Suprapubic skin (tissue), 4 donors: ENCODE results near the gene LUC7L. TPM values are rescaled to one million over a fixed set of nuclear protein-coding genes. Genes with fewer than 3 reads are reported as not detected.
A peak's percentile ranks its signal among the peaks of the same experiment; 100 is the strongest.
"Not testable (repeated sequence)": the region's sequence is repeated elsewhere in the genome, so short reads cannot be mapped to it uniquely, and the experiment has no call there.

ENCODE experiments used
- DNase-seq, 2 donors: peaks; one replicate each; pipeline ENCODE4 v3.0.0-alpha.2; 2019; ENCODE audit warnings: low spot score in 2 of 2
- H3K27ac ChIP-seq: fragments of 200-600 bp; sonication (generic); one replicate; pipeline ENCODE4 v1.5.1; 2019
- H3K27me3 ChIP-seq: fragments of 200-600 bp; sonication (generic); one replicate; pipeline ENCODE4 v1.5.1; 2019
- H3K36me3 ChIP-seq: fragments of 200-600 bp; sonication (generic); one replicate; pipeline ENCODE4 v1.5.1; 2019
- H3K4me1 ChIP-seq: fragments of 200-600 bp; sonication (generic); one replicate; pipeline ENCODE4 v1.5.1; 2019
- H3K4me3 ChIP-seq: fragments of 200-600 bp; sonication (generic); one replicate; pipeline ENCODE4 v1.5.1; 2019; ENCODE audit warnings: mild to moderate bottlenecking
- H3K9me3 ChIP-seq: fragments of 200-600 bp; sonication (generic); one replicate; pipeline ENCODE4 v1.5.1; 2019
- EP300 ChIP-seq: sonication (generic); formaldehyde crosslinking; IDR thresholded peaks from one replicate; pipeline ENCODE4 v1.6.1; 2017; ENCODE audit warnings: antibody characterized with exemption
- POLR2A ChIP-seq, 2 donors: fragments of 450-650 bp; IDR thresholded peaks; one replicate each; pipeline ENCODE4 v1.6.1; 2017; ENCODE audit warnings: antibody characterized with exemption in 2 of 2, mild to moderate bottlenecking in 2 of 2, moderate library complexity in 2 of 2
- POLR2AphosphoS5 ChIP-seq, 3 donors: sonication (generic); formaldehyde crosslinking; IDR thresholded peaks; one replicate each; pipeline ENCODE4 v1.6.1; 2017; ENCODE audit warnings: antibody characterized with exemption in 3 of 3
- WGBS: methylation state at CpG from one replicate; pipeline ENCODE4 v1.1.5; 2018; 5-methylcytosine and 5-hydroxymethylcytosine counted together
- total RNA-seq, 4 donors: library from RNA; depleted of rRNA; stranded (reverse); fragments of >200 nt; gene quantifications; one replicate each; pipeline ENCODE4 v1.1.0, GENCODE V29; 2016
- TF ChIP-seq, protein P1 (sequence below), 2 donors: fragments of 200-600 bp in 1 of 2; fragments of 450-650 bp in 1 of 2; sonication (generic) in 1 of 2; IDR thresholded peaks; one replicate each; pipeline ENCODE4 v1.5.1; 2016 to 2019; ENCODE audit warnings: antibody characterized with exemption in 2 of 2, mild to moderate bottlenecking in 1 of 2, moderate library complexity in 1 of 2

Gene LUC7L
- total RNA-seq, 4 donors from 2014 or later = 47.6 to 206 (median 59.5) TPM

DNA sequence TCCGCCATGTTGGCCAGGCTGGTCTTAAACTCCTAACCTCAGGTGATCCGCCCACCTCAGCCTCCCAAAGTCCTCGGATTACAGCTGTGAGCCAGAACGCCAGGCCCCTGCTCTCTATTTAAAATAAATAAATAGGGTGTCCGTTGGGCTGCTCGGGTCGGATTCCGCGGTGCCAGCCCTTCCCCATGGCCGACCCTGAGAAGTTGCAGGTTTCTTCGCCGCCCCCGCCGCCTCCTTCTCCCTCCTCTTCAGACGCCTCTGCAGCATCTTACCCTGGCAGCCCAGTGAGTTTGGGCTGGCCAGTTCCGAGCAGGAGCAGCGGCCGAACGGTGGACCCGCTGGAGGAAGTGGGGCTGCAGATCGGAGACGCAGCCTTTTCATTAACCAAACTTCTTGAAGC lies 1.7 kb upstream of the LUC7L start:
- no peak overlapping the region for H3K27ac ChIP-seq
- peaks cover 12% of the 10 kb centered on the region for H3K36me3 ChIP-seq
- WGBS = 88% methylated on average over 22 of the region's 22 CpGs
- peaks cover 33% of the 10 kb centered on the region for H3K4me1 ChIP-seq
- DNase-seq = no peak
- no peaks in the 10 kb centered on the region for H3K27me3 ChIP-seq
- H3K4me3 ChIP-seq = no peak overlapping the region
- H3K9me3 ChIP-seq = no peaks in the 10 kb centered on the region
- TF ChIP-seq, protein P1, sequence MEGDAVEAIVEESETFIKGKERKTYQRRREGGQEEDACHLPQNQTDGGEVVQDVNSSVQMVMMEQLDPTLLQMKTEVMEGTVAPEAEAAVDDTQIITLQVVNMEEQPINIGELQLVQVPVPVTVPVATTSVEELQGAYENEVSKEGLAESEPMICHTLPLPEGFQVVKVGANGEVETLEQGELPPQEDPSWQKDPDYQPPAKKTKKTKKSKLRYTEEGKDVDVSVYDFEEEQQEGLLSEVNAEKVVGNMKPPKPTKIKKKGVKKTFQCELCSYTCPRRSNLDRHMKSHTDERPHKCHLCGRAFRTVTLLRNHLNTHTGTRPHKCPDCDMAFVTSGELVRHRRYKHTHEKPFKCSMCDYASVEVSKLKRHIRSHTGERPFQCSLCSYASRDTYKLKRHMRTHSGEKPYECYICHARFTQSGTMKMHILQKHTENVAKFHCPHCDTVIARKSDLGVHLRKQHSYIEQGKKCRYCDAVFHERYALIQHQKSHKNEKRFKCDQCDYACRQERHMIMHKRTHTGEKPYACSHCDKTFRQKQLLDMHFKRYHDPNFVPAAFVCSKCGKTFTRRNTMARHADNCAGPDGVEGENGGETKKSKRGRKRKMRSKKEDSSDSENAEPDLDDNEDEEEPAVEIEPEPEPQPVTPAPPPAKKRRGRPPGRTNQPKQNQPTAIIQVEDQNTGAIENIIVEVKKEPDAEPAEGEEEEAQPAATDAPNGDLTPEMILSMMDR (IDR thresholded peaks at IDR 0.05) = no peak
- TF ChIP-seq POLR2AphosphoS5 (IDR thresholded peaks at IDR 0.05) (no peak), EP300 (no peak), POLR2A (IDR thresholded peaks at IDR 0.05) (no peak)

DNA sequence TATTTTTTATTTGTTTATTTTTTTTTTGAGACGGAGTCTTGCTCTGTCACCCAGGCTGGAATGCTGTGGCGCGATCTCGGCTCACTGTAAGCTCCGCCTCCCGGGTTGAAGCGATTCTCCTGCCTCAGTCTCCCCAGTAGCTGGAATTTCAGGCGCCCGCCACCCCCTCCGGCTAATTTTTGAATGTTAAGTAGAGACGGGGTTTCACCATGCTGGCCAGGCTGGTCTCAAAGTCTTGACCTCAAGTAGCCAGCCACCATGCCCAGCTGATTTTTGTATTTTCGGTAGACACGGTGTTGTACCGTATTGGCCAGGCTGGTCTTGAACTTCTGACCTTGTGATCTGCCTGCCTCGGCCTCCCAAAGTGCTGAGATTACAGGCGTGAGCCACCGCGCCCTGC lies 1.1 kb upstream of the LUC7L start:
- DNase-seq, H3K27ac ChIP-seq, H3K27me3 ChIP-seq, H3K9me3 ChIP-seq, H3K4me3 ChIP-seq: not testable (repeated sequence)
- peaks cover 27% of the 10 kb centered on the region for H3K4me1 ChIP-seq
- peaks cover 18% of the 10 kb centered on the region for H3K36me3 ChIP-seq
- WGBS = 92% methylated on average over 18 of the region's 18 CpGs

DNA sequence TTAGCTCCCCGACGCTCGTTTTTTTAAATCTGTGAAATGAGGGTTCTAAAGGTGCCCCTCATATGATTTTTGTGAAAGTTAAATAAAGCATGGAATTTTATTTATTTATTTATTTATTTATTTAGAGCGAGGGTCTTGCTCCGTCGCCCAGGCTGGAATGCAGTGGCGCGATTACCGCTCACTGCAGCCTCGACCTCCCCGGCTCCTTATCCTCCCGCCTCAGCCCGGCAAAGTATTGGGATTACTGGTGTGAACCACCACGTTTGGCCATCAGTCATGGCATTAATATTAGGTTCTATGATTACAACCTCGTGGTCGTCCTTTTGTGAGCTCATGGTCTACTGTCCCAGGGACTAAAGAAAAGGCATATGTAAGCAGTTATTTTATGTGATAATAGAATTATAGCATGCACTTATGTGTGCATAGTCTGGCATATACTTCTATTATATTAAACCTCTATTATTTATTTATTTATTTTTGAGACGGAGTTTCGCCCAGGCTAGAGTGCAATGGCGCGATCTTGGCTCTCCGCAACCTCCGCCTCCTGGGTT lies 557 bp upstream of the LUC7L start:
- H3K27ac ChIP-seq = no peak overlapping the region
- no peak for DNase-seq
- peaks cover 27% of the 10 kb centered on the region for H3K4me1 ChIP-seq
- H3K27me3 ChIP-seq = no peaks in the 10 kb centered on the region
- H3K36me3 ChIP-seq = peaks cover 23% of the 10 kb centered on the region
- H3K4me3 ChIP-seq = peak overlapping the region; percentile 74
- 81% methylated on average over 22 of the region's 22 CpGs for WGBS
- TF ChIP-seq EP300 (no peak), POLR2AphosphoS5 (IDR thresholded peaks at IDR 0.05) (no peak), POLR2A (IDR thresholded peaks at IDR 0.05) (no peak)
- TF ChIP-seq, protein P1 (IDR thresholded peaks at IDR 0.05) = no peak
- H3K9me3 ChIP-seq = no peaks in the 10 kb centered on the region

DNA sequence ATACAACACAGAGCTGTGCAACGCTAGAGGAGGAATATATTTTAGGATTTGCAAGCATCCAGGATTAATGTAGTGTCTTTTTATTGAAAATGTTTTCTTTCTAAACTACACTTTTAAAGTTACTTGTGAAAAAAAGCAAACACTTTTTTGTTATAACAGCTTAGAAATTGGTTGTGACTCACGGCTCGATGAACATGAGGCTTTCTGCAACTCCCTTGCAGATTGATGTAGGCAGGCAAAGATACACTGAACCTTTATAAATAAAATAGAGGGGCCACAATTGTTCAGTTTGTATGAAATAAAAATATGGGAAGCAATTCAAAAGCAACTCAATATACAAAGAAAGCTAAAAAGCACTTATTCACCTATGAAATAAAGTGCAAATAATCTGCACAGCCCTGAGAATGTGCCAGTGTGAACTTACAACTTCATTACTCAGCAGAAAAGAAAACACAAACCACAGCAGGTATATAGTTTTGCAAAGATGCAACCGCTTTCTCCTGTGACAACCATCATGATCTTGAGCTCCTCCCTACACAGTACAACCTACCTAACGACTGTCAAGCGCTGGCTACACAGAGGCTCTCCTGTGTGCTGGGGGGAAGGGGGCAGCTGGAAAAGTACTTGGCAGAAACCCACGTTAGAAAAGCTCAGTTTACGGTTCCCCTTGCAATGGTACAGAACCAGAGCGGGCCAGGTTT lies 948 bp downstream of the LUC7L start:
- no peak for DNase-seq
- no peaks in the 10 kb centered on the region for H3K27me3 ChIP-seq
- peaks cover 27% of the 10 kb centered on the region for H3K4me1 ChIP-seq
- 22% methylated on average over 7 of the region's 9 CpGs for WGBS
- H3K27ac ChIP-seq = peak overlapping the region; percentile 94
- no peaks in the 10 kb centered on the region for H3K9me3 ChIP-seq
- no peak for TF ChIP-seq POLR2A (IDR thresholded peaks at IDR 0.05)
- TF ChIP-seq, protein P1 (IDR thresholded peaks at IDR 0.05) = no peak
- no peak for TF ChIP-seq EP300
- TF ChIP-seq POLR2AphosphoS5 (IDR thresholded peaks at IDR 0.05) = no peak
- peak overlapping the region; percentile 74 for H3K4me3 ChIP-seq
- peaks cover 38% of the 10 kb centered on the region for H3K36me3 ChIP-seq

DNA sequence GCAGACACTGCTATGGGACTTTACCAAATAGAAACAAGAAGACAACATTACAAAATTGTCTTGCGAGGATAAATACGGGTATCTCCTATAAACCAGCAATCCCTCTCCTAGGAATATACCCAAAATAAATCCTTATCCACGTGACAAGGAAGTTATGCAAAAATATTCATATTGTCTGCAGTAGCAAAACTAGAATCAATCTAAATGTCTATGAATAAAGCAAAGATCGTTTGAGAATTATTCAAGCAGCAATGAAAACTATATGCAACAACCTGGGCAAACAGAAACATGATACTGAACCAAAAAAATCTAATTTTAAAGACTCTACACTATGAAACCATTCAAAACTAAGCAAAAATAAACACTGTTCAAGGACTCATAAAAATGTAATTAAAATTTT lies 9.2 kb downstream of the LUC7L start:
- no peaks in the 10 kb centered on the region for H3K4me1 ChIP-seq
- no peaks in the 10 kb centered on the region for H3K27me3 ChIP-seq
- no peak overlapping the region for H3K27ac ChIP-seq
- peaks cover 93% of the 10 kb centered on the region for H3K36me3 ChIP-seq
- TF ChIP-seq POLR2A (IDR thresholded peaks at IDR 0.05) (no peak), EP300 (no peak), POLR2AphosphoS5 (IDR thresholded peaks at IDR 0.05) (no peak)
- TF ChIP-seq, protein P1 (IDR thresholded peaks at IDR 0.05) = no peak
- 73% methylated on average over 4 of the region's 4 CpGs for WGBS
- no peaks in the 10 kb centered on the region for H3K9me3 ChIP-seq
- no peak for DNase-seq
- no peak overlapping the region for H3K4me3 ChIP-seq
